ENCODE measurements around the gene NGF.

DNA sequence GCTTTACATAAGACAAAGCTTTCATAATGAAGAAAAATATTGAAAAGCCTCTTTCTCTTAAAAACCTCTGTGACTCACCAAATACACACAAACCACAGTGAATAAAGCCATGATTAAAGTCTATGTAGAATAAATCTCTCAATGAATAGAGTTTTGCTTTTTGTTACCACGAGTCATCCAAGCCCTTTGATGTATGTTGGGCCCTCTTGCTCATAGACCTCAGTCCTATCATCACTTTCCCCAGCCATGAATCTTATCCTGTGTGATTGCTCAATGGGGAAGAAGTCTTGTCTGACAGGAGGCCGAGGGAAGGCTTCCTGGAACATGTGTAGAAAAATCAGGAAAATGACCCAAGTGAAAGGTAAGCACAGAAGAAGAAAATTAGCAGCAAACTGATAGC is 60.8 kb downstream of the NGF start:
- TF ChIP-seq, protein P1, sequence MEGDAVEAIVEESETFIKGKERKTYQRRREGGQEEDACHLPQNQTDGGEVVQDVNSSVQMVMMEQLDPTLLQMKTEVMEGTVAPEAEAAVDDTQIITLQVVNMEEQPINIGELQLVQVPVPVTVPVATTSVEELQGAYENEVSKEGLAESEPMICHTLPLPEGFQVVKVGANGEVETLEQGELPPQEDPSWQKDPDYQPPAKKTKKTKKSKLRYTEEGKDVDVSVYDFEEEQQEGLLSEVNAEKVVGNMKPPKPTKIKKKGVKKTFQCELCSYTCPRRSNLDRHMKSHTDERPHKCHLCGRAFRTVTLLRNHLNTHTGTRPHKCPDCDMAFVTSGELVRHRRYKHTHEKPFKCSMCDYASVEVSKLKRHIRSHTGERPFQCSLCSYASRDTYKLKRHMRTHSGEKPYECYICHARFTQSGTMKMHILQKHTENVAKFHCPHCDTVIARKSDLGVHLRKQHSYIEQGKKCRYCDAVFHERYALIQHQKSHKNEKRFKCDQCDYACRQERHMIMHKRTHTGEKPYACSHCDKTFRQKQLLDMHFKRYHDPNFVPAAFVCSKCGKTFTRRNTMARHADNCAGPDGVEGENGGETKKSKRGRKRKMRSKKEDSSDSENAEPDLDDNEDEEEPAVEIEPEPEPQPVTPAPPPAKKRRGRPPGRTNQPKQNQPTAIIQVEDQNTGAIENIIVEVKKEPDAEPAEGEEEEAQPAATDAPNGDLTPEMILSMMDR (IDR thresholded peaks at IDR 0.05), result no peak
- no peak for TF ChIP-seq POLR2A (IDR thresholded peaks at IDR 0.05)

All from lower leg skin (tissue), 3 donors.